SU-DHL-6 (cell line): Measurements from ENCODE around the gene FAM177B.

ENCODE experiments used
- H2AFZ ChIP-seq: fragments of 200-600 bp; sonication (generic); 2 replicates; pipeline ENCODE4 v1.6.1; 2014; ENCODE audit warnings: low read depth, mild to moderate bottlenecking, moderate library complexity, mixed read lengths, antibody characterized with exemption, low read length; ENCODE audit not compliant: severe bottlenecking
- H3F3A ChIP-seq: fragments of 200-600 bp; shearing (Covaris generic); 2 replicates; pipeline ENCODE4 v1.6.0; 2016; ENCODE audit warnings: antibody characterized with exemption, mild to moderate bottlenecking; ENCODE audit not compliant: insufficient read depth
- H3K27ac ChIP-seq: fragments of 200-600 bp; sonication (generic); 2 replicates; pipeline ENCODE4 v1.5.1; 2016; ENCODE audit warnings: low read depth, mild to moderate bottlenecking, low read length, moderate library complexity, mixed read lengths
- H3K27me3 ChIP-seq: fragments of 200-600 bp; sonication (generic), shearing (Covaris generic); 2 replicates; pipeline ENCODE4 v1.6.0; 2014; ENCODE audit warnings: mild to moderate bottlenecking, low read length
- H3K36me3 ChIP-seq: fragments of 200-600 bp; sonication (generic); 2 replicates; pipeline ENCODE4 v1.6.1; 2014; ENCODE audit warnings: mild to moderate bottlenecking, low read length, mixed read lengths
- H3K4me2 ChIP-seq: fragments of 300-600, 200-600 bp; shearing (Covaris generic), sonication (generic); 2 replicates; pipeline ENCODE4 v1.6.0; 2014; ENCODE audit warnings: low read length, low read depth, mild to moderate bottlenecking; ENCODE audit not compliant: poor library complexity, severe bottlenecking
- H3K4me3 ChIP-seq: fragments of 200-600 bp; sonication (generic); 2 replicates; pipeline ENCODE4 v1.5.1; 2014; ENCODE audit warnings: antibody characterized with exemption, low read length, mild to moderate bottlenecking, mixed read lengths; ENCODE audit not compliant: insufficient read depth, poor library complexity, severe bottlenecking
- H3K79me2 ChIP-seq: fragments of 200-600 bp; sonication (generic); 2 replicates; pipeline ENCODE4 v1.6.1; 2014; ENCODE audit warnings: mild to moderate bottlenecking, low read length, moderate library complexity; ENCODE audit not compliant: insufficient read depth
- H3K9ac ChIP-seq: fragments of 200-600 bp; sonication (generic); 2 replicates; pipeline ENCODE4 v1.7.0; 2014; ENCODE audit warnings: mild to moderate bottlenecking, low read length
- H3K9me2 ChIP-seq: fragments of 200-600 bp; sonication (generic); replicated peaks from 2 replicates; pipeline ENCODE4 v1.6.1; 2014; ENCODE audit warnings: low read length; ENCODE audit not compliant: insufficient read depth
- H3K9me3 ChIP-seq: fragments of 200-600 bp; sonication (generic); 2 replicates; pipeline ENCODE4 v1.6.1; 2014; ENCODE audit warnings: low read length, mixed read lengths; ENCODE audit not compliant: insufficient read depth
- H4K20me1 ChIP-seq: fragments of 200-600 bp; sonication (generic); 2 replicates; pipeline ENCODE4 v1.6.1; 2014; ENCODE audit warnings: low read depth, mild to moderate bottlenecking, antibody characterized with exemption, low read length, moderate library complexity, mixed read lengths
- CTCF ChIP-seq: fragments of 200-600 bp; sonication (generic); IDR thresholded peaks from one replicate; pipeline ENCODE4 v1.5.1; 2017; ENCODE audit warnings: antibody characterized with exemption, mild to moderate bottlenecking, low read length, moderate library complexity; ENCODE audit not compliant: insufficient read depth, poor library complexity, severe bottlenecking
- EZH2phosphoT487 ChIP-seq: fragments of 200-600 bp; sonication (generic), shearing (Covaris generic); conservative IDR thresholded peaks from 2 replicates; pipeline ENCODE4 v1.6.1; 2018; ENCODE audit warnings: mild to moderate bottlenecking, antibody characterized with exemption, low read length, moderate library complexity, mixed read lengths

Gene FAM177B

GRCh38 chr1:222736972-222737371 is at the start of gene FAM177B:
Gene FAM177B (plus strand): TSS chr1:222737202. CDS start chr1:222746546, 9,344 bp downstream.
- Histone ChIP-seq H3K9me3 (no peaks in the 10 kb centered on the region), H3K9ac (no peak within 1 kb of the TSS), H3K27ac (no peak within 1 kb of the TSS), H3K79me2 (no peaks in the 10 kb centered on the region), H3K27me3 (no peaks in the 10 kb centered on the region), H2AFZ (no peak within 1 kb of the TSS), H4K20me1 (peaks cover 11% of the 10 kb centered on the region; the same call in 1 of the 2 replicates), H3F3A (peaks cover 19% of the 10 kb centered on the region), H3K4me3 (no peak within 1 kb of the TSS), H3K36me3 (peaks cover 24% of the 10 kb centered on the region), H3K4me2 (no peak within 1 kb of the TSS), H3K9me2 (no peaks in the 10 kb centered on the region)
- no peak for TF ChIP-seq EZH2phosphoT487
- no peak for TF ChIP-seq CTCF

DNA sequence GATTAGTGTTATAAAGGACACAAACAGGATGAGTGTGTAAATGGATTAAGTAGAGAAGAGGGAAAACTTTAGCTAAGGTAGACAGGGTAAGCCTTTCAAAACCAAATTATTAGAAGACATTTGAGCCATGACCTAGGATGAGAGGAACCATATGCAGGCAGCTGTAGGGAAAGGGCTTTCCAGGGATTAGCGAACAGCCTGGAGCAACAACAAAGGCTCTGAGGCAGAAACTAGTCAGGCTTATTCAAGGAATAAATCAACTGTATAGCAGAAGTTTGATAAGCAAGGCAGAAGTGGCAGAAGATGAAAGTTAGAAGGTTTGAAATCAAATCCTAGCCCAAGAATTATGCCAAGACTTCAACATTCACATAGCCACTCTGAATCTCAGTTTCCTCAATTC is 46.0 kb upstream of the FAM177B start:
- Histone ChIP-seq H4K20me1 (no peaks in the 10 kb centered on the region), H3K9me2 (no peaks in the 10 kb centered on the region), H3K27me3 (no peaks in the 10 kb centered on the region), H2AFZ (no peak overlapping the region), H3K79me2 (no peaks in the 10 kb centered on the region), H3F3A (no peaks in the 10 kb centered on the region; the same call in 1 of the 2 replicates), H3K27ac (no peak overlapping the region), H3K4me3 (no peak overlapping the region), H3K9me3 (no peaks in the 10 kb centered on the region), H3K36me3 (no peaks in the 10 kb centered on the region), H3K9ac (no peak overlapping the region), H3K4me2 (no peak overlapping the region)
- TF ChIP-seq CTCF (no peak), EZH2phosphoT487 (no peak)

- Histone ChIP-seq H4K20me1 (no peaks in the 10 kb centered on the region), H3K9me3 (no peaks in the 10 kb centered on the region), H3K9ac (no peak overlapping the region), H3F3A (no peaks in the 10 kb centered on the region; the same call in 1 of the 2 replicates), H3K4me2 (no peak overlapping the region), H3K27ac (no peak overlapping the region), H3K79me2 (no peaks in the 10 kb centered on the region), H3K4me3 (no peak overlapping the region), H3K27me3 (no peaks in the 10 kb centered on the region), H3K36me3 (no peaks in the 10 kb centered on the region), H2AFZ (no peak overlapping the region), H3K9me2 (no peaks in the 10 kb centered on the region)
- TF ChIP-seq EZH2phosphoT487 (no peak), CTCF (no peak)
Measured at GRCh38 chr1:222694927-222695326, 42.1 kb upstream of the FAM177B start.

DNA sequence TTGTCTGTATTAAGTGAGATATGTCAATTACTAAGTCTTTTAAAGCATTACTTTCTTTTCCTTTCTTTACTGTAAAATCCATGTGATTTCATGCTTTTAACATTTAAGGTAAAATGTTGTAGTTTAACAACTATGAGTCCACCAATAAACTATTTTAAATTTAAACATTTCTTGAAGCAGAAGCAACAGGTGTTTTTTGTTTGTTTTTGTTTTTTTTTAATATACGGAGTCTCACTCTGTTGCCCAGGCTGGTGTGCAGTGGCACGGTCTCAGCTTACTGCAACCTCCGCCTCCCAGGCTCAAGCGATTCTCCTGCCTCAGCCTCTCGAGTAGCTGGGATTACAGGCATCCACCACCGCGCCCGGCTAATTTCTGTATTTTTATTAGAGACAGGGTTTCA is 40.3 kb upstream of the FAM177B start:
- no peaks in the 10 kb centered on the region for H3K27me3 ChIP-seq
- no peak for TF ChIP-seq CTCF
- no peak for TF ChIP-seq EZH2phosphoT487
- no peak overlapping the region for H3K27ac ChIP-seq
- H3K4me2 ChIP-seq = no peak overlapping the region
- no peaks in the 10 kb centered on the region for H3K9me2 ChIP-seq
- H3K4me3 ChIP-seq = no peak overlapping the region
- no peaks in the 10 kb centered on the region for H3K9me3 ChIP-seq
- H4K20me1 ChIP-seq = no peaks in the 10 kb centered on the region
- no peak overlapping the region for H3K9ac ChIP-seq
- H3K36me3 ChIP-seq = no peaks in the 10 kb centered on the region
- H3K79me2 ChIP-seq = no peaks in the 10 kb centered on the region
- H3F3A ChIP-seq = no peaks in the 10 kb centered on the region
- no peak overlapping the region for H2AFZ ChIP-seq
